ENCODE data around the gene VARS2. TPM values are rescaled to one million over a fixed set of nuclear protein-coding genes. Genes with fewer than 3 reads are reported as not detected.
"Not testable (repeated sequence)": the region's sequence is repeated elsewhere in the genome, so short reads cannot be mapped to it uniquely, and the experiment has no call there.

The VARS2 gene
- total RNA-seq, 2 experiments from 2014 or later = 78.1 to 82.8 TPM

GRCh38 chr6:30962716-30963115 lies 48.7 kb downstream of the VARS2 start:
- no peaks in the 10 kb centered on the region for H3K36me3 Mint-ChIP-seq (ENCODE audit: low read depth)
- H3K4me1 Mint-ChIP-seq (ENCODE audit: low read depth) = no peaks in the 10 kb centered on the region
- intact Hi-C loops (cut with micrococcal nuclease) = no loop called here
- H3K9me3 Mint-ChIP-seq = no peaks in the 10 kb centered on the region
- CTCF ChIA-PET = no interaction called here
- no peak overlapping the region for H3K27ac Mint-ChIP-seq
- H3K27me3 Mint-ChIP-seq (ENCODE audit: low read depth) = peaks cover 13% of the 10 kb centered on the region
- no peak for DNase-seq
- H3K4me3 Mint-ChIP-seq = no peak overlapping the region

- intact Hi-C loops (cut with micrococcal nuclease) = no loop called here
- Mint-ChIP-seq H3K27me3 (ENCODE audit: low read depth) (peaks cover 13% of the 10 kb centered on the region), H3K9me3 (no peaks in the 10 kb centered on the region), H3K4me1 (ENCODE audit: low read depth) (no peaks in the 10 kb centered on the region), H3K27ac (no peak overlapping the region), H3K4me3 (no peak overlapping the region), H3K36me3 (ENCODE audit: low read depth) (no peaks in the 10 kb centered on the region)
- no peak for DNase-seq
- CTCF ChIA-PET = interaction anchor here (1.1 kb wide), 1 partner anchor 116 kb away, joined by 6 read pairs; no protein-coding TSS in a partner anchor
These were observed 49.6 kb downstream of the VARS2 start for GRCh38 chr6:30963641-30964040.

- H3K4me3 Mint-ChIP-seq = no peak overlapping the region
- intact Hi-C loops (cut with micrococcal nuclease) = no loop called here
- no peaks in the 10 kb centered on the region for H3K4me1 Mint-ChIP-seq (ENCODE audit: low read depth)
- H3K9me3 Mint-ChIP-seq = no peaks in the 10 kb centered on the region
- CTCF ChIA-PET = interaction anchor here (1.1 kb wide), 1 partner anchor 115 kb away, joined by 6 read pairs; no protein-coding TSS in a partner anchor
- H3K36me3 Mint-ChIP-seq (ENCODE audit: low read depth) = no peaks in the 10 kb centered on the region
- H3K27me3 Mint-ChIP-seq (ENCODE audit: low read depth) = peaks cover 12% of the 10 kb centered on the region
- no peak overlapping the region for H3K27ac Mint-ChIP-seq
- DNase-seq = no peak
These were observed 50.0 kb downstream of the VARS2 start for GRCh38 chr6:30964075-30964474.

- Mint-ChIP-seq H3K4me3 (no peak overlapping the region), H3K27ac (no peak overlapping the region), H3K36me3 (ENCODE audit: low read depth) (no peaks in the 10 kb centered on the region), H3K9me3 (no peaks in the 10 kb centered on the region), H3K4me1 (ENCODE audit: low read depth) (no peaks in the 10 kb centered on the region), H3K27me3 (ENCODE audit: low read depth) (peaks cover 10% of the 10 kb centered on the region)
- intact Hi-C loops (cut with micrococcal nuclease) = no loop called here
- CTCF ChIA-PET = interaction anchor here (0.6 kb wide), 1 partner anchor 103 kb away, joined by 3 read pairs; no protein-coding TSS in a partner anchor
- no peak for DNase-seq
These were observed 51.1 kb downstream of the VARS2 start for GRCh38 chr6:30965140-30965601.

- H3K9me3 Mint-ChIP-seq = no peaks in the 10 kb centered on the region
- no peak overlapping the region for H3K4me3 Mint-ChIP-seq
- DNase-seq = no peak
- peaks cover 10% of the 10 kb centered on the region for H3K27me3 Mint-ChIP-seq (ENCODE audit: low read depth)
- no peaks in the 10 kb centered on the region for H3K36me3 Mint-ChIP-seq (ENCODE audit: low read depth)
- no peak overlapping the region for H3K27ac Mint-ChIP-seq
- CTCF ChIA-PET = interaction anchor here (0.6 kb wide), 1 partner anchor 86 kb away, joined by 3 read pairs; no protein-coding TSS in a partner anchor
- H3K4me1 Mint-ChIP-seq (ENCODE audit: low read depth) = no peaks in the 10 kb centered on the region
- intact Hi-C loops (cut with micrococcal nuclease) = no loop called here
These were observed 52.1 kb downstream of the VARS2 start for GRCh38 chr6:30966154-30966553.

GRCh38 chr6:30969171-30969570 lies 55.1 kb downstream of the VARS2 start:
- H3K27ac Mint-ChIP-seq; H3K4me3 Mint-ChIP-seq; DNase-seq; CTCF ChIA-PET; intact Hi-C loops (cut with micrococcal nuclease); H3K9me3 Mint-ChIP-seq; H3K4me1 Mint-ChIP-seq (ENCODE audit: low read depth); H3K27me3 Mint-ChIP-seq (ENCODE audit: low read depth); H3K36me3 Mint-ChIP-seq (ENCODE audit: low read depth): not testable (repeated sequence)

- intact Hi-C loops (cut with micrococcal nuclease) = no loop called here
- CTCF ChIA-PET = no interaction called here
- H3K36me3 Mint-ChIP-seq (ENCODE audit: low read depth) = no peaks in the 10 kb centered on the region
- H3K4me3 Mint-ChIP-seq = no peak overlapping the region
- H3K27me3 Mint-ChIP-seq (ENCODE audit: low read depth) = no peaks in the 10 kb centered on the region
- no peak for DNase-seq
- H3K9me3 Mint-ChIP-seq = no peaks in the 10 kb centered on the region
- no peaks in the 10 kb centered on the region for H3K4me1 Mint-ChIP-seq (ENCODE audit: low read depth)
- H3K27ac Mint-ChIP-seq = no peak overlapping the region
These were observed 56.9 kb downstream of the VARS2 start for GRCh38 chr6:30970946-30971345.

GRCh38 chr6:30972816-30973215 lies 58.8 kb downstream of the VARS2 start:
- no peaks in the 10 kb centered on the region for H3K4me1 Mint-ChIP-seq (ENCODE audit: low read depth)

GRCh38 chr6:30974490-30975252 lies 60.6 kb downstream of the VARS2 start:
- intact Hi-C loops (cut with micrococcal nuclease) = no loop called here
- Mint-ChIP-seq H3K4me3 (no peak overlapping the region), H3K4me1 (ENCODE audit: low read depth) (no peaks in the 10 kb centered on the region), H3K27ac (no peak overlapping the region), H3K9me3 (no peaks in the 10 kb centered on the region), H3K36me3 (ENCODE audit: low read depth) (no peaks in the 10 kb centered on the region), H3K27me3 (ENCODE audit: low read depth) (no peaks in the 10 kb centered on the region)
- no peak for DNase-seq
- CTCF ChIA-PET = interaction anchor here (0.7 kb wide), 1 partner anchor 755 kb away, joined by 3 read pairs; no protein-coding TSS in a partner anchor

More at GRCh38 chr6:30972816-30973215, 58.8 kb downstream of the VARS2 start:
- H3K4me3 Mint-ChIP-seq = no peak overlapping the region
- H3K27me3 Mint-ChIP-seq (ENCODE audit: low read depth) = no peaks in the 10 kb centered on the region
- intact Hi-C loops (cut with micrococcal nuclease) = no loop called here
- no peak for DNase-seq
- no peak overlapping the region for H3K27ac Mint-ChIP-seq
- H3K9me3 Mint-ChIP-seq = no peaks in the 10 kb centered on the region
- no peaks in the 10 kb centered on the region for H3K36me3 Mint-ChIP-seq (ENCODE audit: low read depth)
- CTCF ChIA-PET = interaction anchor here (0.6 kb wide), 1 partner anchor 756 kb away, joined by 3 read pairs; no protein-coding TSS in a partner anchor

Small RNA genes lying within 50 kb of the gene (microRNA-seq; reads per million reads assigned to microRNA genes)
- not detected for gene MIR4640 (ENCODE audit: borderline microRNAs expressed, borderline replicate concordance)

Other genes starting within 250 kb of the VARS2 start
- gene DHX16, start 241.2 kb upstream of the VARS2 start, total RNA-seq = 10 to 100 TPM; 25.7 to 27.7 TPM
- gene PPP1R18, start 227.6 kb upstream of the VARS2 start, total RNA-seq = 100 to 1,000 TPM; 112 to 115 TPM
- 10 to 100 TPM; 31.0 to 32.0 TPM for gene NRM, start 223.3 kb upstream of the VARS2 start, total RNA-seq
- 10 to 100 TPM; 84.1 to 84.8 TPM for gene MDC1, start 197.0 kb upstream of the VARS2 start, total RNA-seq
- gene TUBB, start 193.9 kb upstream of the VARS2 start, total RNA-seq = 1,000 to 10,000 TPM; 1,781 to 1,838 TPM
- gene FLOT1, start 171.6 kb upstream of the VARS2 start, total RNA-seq = 100 to 1,000 TPM; 162 to 173 TPM
- gene IER3, start 169.7 kb upstream of the VARS2 start, total RNA-seq = 10 to 100 TPM; 32.2 to 34.0 TPM
- 10 to 100 TPM in 1 of 2 experiments, 1 to 10 TPM in 1; 9.5 to 10.1 TPM for gene DDR1, start 29.7 kb upstream of the VARS2 start, total RNA-seq
- 10 to 100 TPM; 33.3 to 42.4 TPM for gene GTF2H4, start 6.0 kb upstream of the VARS2 start, total RNA-seq
- not detected for gene SFTA2, start 17.9 kb downstream of the VARS2 start, total RNA-seq
- not detected for gene MUCL3, start 26.7 kb downstream of the VARS2 start, total RNA-seq
- not detected for gene MUC21, start 69.5 kb downstream of the VARS2 start, total RNA-seq
- not detected for gene MUC22, start 96.2 kb downstream of the VARS2 start, total RNA-seq
- not detected for gene C6orf15, start 198.3 kb downstream of the VARS2 start, total RNA-seq
- under 1 TPM; 0.29 to 0.40 TPM for gene PSORS1C1, start 200.6 kb downstream of the VARS2 start, total RNA-seq
- gene CDSN, start 206.2 kb downstream of the VARS2 start, total RNA-seq = not detected
- not detected for gene PSORS1C2, start 224.8 kb downstream of the VARS2 start, total RNA-seq
- 10 to 100 TPM; 40.0 to 44.5 TPM for gene CCHCR1, start 243.6 kb downstream of the VARS2 start, total RNA-seq
- 10 to 100 TPM; 72.0 to 73.3 TPM for gene TCF19, start 244.4 kb downstream of the VARS2 start, total RNA-seq